SU-DHL-6 (cell line): ENCODE results near the gene CELF3.
"Not testable (repeated sequence)": the region's sequence is repeated elsewhere in the genome, so short reads cannot be mapped to it uniquely, and the experiment has no call there.

Experiments
- H2AFZ ChIP-seq: fragments of 200-600 bp; sonication (generic); 2 replicates; pipeline ENCODE4 v1.6.1; 2014; ENCODE audit warnings: low read depth, mild to moderate bottlenecking, moderate library complexity, mixed read lengths, antibody characterized with exemption, low read length; ENCODE audit not compliant: severe bottlenecking
- H3F3A ChIP-seq: fragments of 200-600 bp; shearing (Covaris generic); 2 replicates; pipeline ENCODE4 v1.6.0; 2016; ENCODE audit warnings: antibody characterized with exemption, mild to moderate bottlenecking; ENCODE audit not compliant: insufficient read depth
- H3K27ac ChIP-seq: fragments of 200-600 bp; sonication (generic); 2 replicates; pipeline ENCODE4 v1.5.1; 2016; ENCODE audit warnings: low read depth, mild to moderate bottlenecking, low read length, moderate library complexity, mixed read lengths
- H3K27me3 ChIP-seq: fragments of 200-600 bp; sonication (generic), shearing (Covaris generic); 2 replicates; pipeline ENCODE4 v1.6.0; 2014; ENCODE audit warnings: mild to moderate bottlenecking, low read length
- H3K36me3 ChIP-seq: fragments of 200-600 bp; sonication (generic); 2 replicates; pipeline ENCODE4 v1.6.1; 2014; ENCODE audit warnings: mild to moderate bottlenecking, low read length, mixed read lengths
- H3K4me2 ChIP-seq: fragments of 300-600, 200-600 bp; shearing (Covaris generic), sonication (generic); 2 replicates; pipeline ENCODE4 v1.6.0; 2014; ENCODE audit warnings: low read length, low read depth, mild to moderate bottlenecking; ENCODE audit not compliant: poor library complexity, severe bottlenecking
- H3K4me3 ChIP-seq: fragments of 200-600 bp; sonication (generic); 2 replicates; pipeline ENCODE4 v1.5.1; 2014; ENCODE audit warnings: antibody characterized with exemption, low read length, mild to moderate bottlenecking, mixed read lengths; ENCODE audit not compliant: insufficient read depth, poor library complexity, severe bottlenecking
- H3K79me2 ChIP-seq: fragments of 200-600 bp; sonication (generic); 2 replicates; pipeline ENCODE4 v1.6.1; 2014; ENCODE audit warnings: mild to moderate bottlenecking, low read length, moderate library complexity; ENCODE audit not compliant: insufficient read depth
- H3K9ac ChIP-seq: fragments of 200-600 bp; sonication (generic); 2 replicates; pipeline ENCODE4 v1.7.0; 2014; ENCODE audit warnings: mild to moderate bottlenecking, low read length
- H3K9me2 ChIP-seq: fragments of 200-600 bp; sonication (generic); replicated peaks from 2 replicates; pipeline ENCODE4 v1.6.1; 2014; ENCODE audit warnings: low read length; ENCODE audit not compliant: insufficient read depth
- H3K9me3 ChIP-seq: fragments of 200-600 bp; sonication (generic); 2 replicates; pipeline ENCODE4 v1.6.1; 2014; ENCODE audit warnings: low read length, mixed read lengths; ENCODE audit not compliant: insufficient read depth
- H4K20me1 ChIP-seq: fragments of 200-600 bp; sonication (generic); 2 replicates; pipeline ENCODE4 v1.6.1; 2014; ENCODE audit warnings: low read depth, mild to moderate bottlenecking, antibody characterized with exemption, low read length, moderate library complexity, mixed read lengths
- CTCF ChIP-seq: fragments of 200-600 bp; sonication (generic); IDR thresholded peaks from one replicate; pipeline ENCODE4 v1.5.1; 2017; ENCODE audit warnings: antibody characterized with exemption, mild to moderate bottlenecking, low read length, moderate library complexity; ENCODE audit not compliant: insufficient read depth, poor library complexity, severe bottlenecking
- EZH2phosphoT487 ChIP-seq: fragments of 200-600 bp; sonication (generic), shearing (Covaris generic); conservative IDR thresholded peaks from 2 replicates; pipeline ENCODE4 v1.6.1; 2018; ENCODE audit warnings: mild to moderate bottlenecking, antibody characterized with exemption, low read length, moderate library complexity, mixed read lengths

Gene CELF3

GRCh38 chr1:151680826-151681225 lies 35.8 kb downstream of the CELF3 start:
- Histone ChIP-seq H3K36me3 (no peaks in the 10 kb centered on the region; the same call in 1 of the 2 replicates), H3K4me2 (no peak overlapping the region), H3F3A (no peaks in the 10 kb centered on the region), H3K4me3 (no peak overlapping the region), H2AFZ (no peak overlapping the region), H3K27me3 (no peaks in the 10 kb centered on the region), H3K9me2 (no peaks in the 10 kb centered on the region), H3K79me2 (no peaks in the 10 kb centered on the region), H3K9ac (no peak overlapping the region), H4K20me1 (no peaks in the 10 kb centered on the region), H3K27ac (no peak overlapping the region), H3K9me3 (no peaks in the 10 kb centered on the region)
- TF ChIP-seq EZH2phosphoT487 (no peak), CTCF (no peak)

- Histone ChIP-seq H3K9ac (no peak overlapping the region), H3K9me3 (no peaks in the 10 kb centered on the region), H4K20me1 (no peaks in the 10 kb centered on the region), H3K27ac (no peak overlapping the region), H3K79me2 (no peaks in the 10 kb centered on the region), H3F3A (no peaks in the 10 kb centered on the region), H3K4me2 (no peak overlapping the region), H3K36me3 (no peaks in the 10 kb centered on the region; the same call in 1 of the 2 replicates), H2AFZ (no peak overlapping the region), H3K4me3 (no peak overlapping the region), H3K27me3 (no peaks in the 10 kb centered on the region), H3K9me2 (no peaks in the 10 kb centered on the region)
- no peak for TF ChIP-seq EZH2phosphoT487
- TF ChIP-seq CTCF, result no peak
These were observed 36.2 kb downstream of the CELF3 start for GRCh38 chr1:151680391-151680790.

GRCh38 chr1:151673407-151673806 lies 43.2 kb downstream of the CELF3 start:
- H3K79me2 ChIP-seq, result no peaks in the 10 kb centered on the region
- H2AFZ ChIP-seq, result no peak overlapping the region
- TF ChIP-seq EZH2phosphoT487, result no peak
- no peak for TF ChIP-seq CTCF
- no peaks in the 10 kb centered on the region for H3F3A ChIP-seq
- no peaks in the 10 kb centered on the region for H3K9me3 ChIP-seq
- H3K4me2 ChIP-seq, result no peak overlapping the region
- H3K36me3 ChIP-seq, result peaks cover 9% of the 10 kb centered on the region
- H3K4me3 ChIP-seq, result no peak overlapping the region
- H3K27ac ChIP-seq, result no peak overlapping the region
- H3K27me3 ChIP-seq, result no peaks in the 10 kb centered on the region
- no peak overlapping the region for H3K9ac ChIP-seq
- H3K9me2 ChIP-seq, result no peaks in the 10 kb centered on the region
- no peaks in the 10 kb centered on the region for H4K20me1 ChIP-seq

- not testable (repeated sequence) for H3K27ac ChIP-seq, H3K36me3 ChIP-seq, H2AFZ ChIP-seq, H3K4me3 ChIP-seq, H3K4me2 ChIP-seq, H3K9ac ChIP-seq, H3K79me2 ChIP-seq, H3K27me3 ChIP-seq, H3K9me2 ChIP-seq, H3K9me3 ChIP-seq, H3F3A ChIP-seq, H4K20me1 ChIP-seq
These were observed 46.4 kb downstream of the CELF3 start for GRCh38 chr1:151670036-151670675.
